HG03135 (cell line): ENCODE results near the gene TMEM150B.

Source experiments
- ATAC-seq: cut with Tn5 transposase; IDR thresholded peaks from one replicate; pipeline ENCODE4 v1.9.1; 2021; ENCODE audit warnings: mild to moderate bottlenecking, moderate library complexity; ENCODE audit not compliant: unreplicated experiment

Gene TMEM150B

DNA sequence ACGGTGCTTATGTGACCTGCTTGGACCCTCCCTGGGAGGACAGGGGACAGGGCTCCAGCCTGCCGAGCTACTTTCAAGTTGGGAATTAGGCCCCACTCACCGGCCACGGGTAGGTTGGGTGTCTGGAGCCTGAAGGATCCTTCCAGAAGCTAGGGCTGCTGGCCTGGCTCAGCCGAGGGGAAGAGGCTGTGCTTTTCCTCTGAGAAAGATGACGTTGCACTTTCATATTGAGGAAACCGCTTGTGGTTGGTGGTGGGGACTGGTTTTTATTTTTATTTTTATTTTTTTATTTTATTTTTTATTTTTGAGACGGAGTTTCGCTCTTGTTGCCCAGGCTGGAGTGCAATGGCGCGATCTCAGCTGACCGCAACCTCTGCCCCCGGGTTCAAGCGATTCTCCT, at the start of gene TMEM150B:
Gene TMEM150B, minus strand, starts transcription at position 170 of the 400 bp plus-strand sequence. CDS start 4,305 bp downstream, outside the sequence.
- no peak for ATAC-seq

DNA sequence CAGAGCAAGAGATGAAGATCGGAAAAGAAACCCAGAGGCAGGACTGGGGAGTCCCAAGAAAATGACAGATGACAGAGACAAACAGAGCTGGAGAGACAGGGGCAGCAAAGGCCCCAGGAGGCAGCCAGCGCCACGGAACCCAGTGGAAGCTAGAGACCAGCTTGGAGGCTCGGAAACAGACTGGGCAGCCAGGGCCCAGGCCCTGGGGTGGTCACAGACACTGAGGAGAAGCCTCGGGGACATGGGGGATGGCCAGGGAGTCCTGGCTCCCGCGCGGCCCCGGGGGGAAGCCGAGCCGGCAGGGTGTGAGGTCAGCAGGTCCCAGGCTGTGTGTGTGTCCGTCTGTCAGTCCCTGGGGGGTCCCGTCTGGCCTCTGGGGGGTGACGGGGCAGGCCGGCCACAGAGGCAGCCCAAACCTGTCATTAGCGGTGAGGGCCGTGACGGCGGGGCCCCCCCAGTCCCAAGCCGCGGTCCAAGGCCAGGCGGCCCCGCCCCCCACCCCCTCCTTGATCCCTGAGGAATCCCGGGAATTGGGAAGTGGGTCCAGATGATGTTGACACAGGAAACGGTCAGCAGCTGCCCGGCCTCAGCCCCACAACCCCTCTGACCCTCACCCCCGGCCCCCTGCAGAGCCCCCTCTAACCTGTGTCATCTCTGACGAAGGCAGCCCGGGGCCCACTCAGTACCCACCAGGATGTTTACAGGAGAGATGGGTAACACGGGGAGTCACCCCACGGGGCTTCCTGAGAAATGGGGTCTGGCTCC, 49.0 kb upstream of the TMEM150B start:
- ATAC-seq, result no peak

- ATAC-seq, result no peak
These were observed 48.3 kb upstream of the TMEM150B start for GRCh38 chr19:55373306-55373992.

DNA sequence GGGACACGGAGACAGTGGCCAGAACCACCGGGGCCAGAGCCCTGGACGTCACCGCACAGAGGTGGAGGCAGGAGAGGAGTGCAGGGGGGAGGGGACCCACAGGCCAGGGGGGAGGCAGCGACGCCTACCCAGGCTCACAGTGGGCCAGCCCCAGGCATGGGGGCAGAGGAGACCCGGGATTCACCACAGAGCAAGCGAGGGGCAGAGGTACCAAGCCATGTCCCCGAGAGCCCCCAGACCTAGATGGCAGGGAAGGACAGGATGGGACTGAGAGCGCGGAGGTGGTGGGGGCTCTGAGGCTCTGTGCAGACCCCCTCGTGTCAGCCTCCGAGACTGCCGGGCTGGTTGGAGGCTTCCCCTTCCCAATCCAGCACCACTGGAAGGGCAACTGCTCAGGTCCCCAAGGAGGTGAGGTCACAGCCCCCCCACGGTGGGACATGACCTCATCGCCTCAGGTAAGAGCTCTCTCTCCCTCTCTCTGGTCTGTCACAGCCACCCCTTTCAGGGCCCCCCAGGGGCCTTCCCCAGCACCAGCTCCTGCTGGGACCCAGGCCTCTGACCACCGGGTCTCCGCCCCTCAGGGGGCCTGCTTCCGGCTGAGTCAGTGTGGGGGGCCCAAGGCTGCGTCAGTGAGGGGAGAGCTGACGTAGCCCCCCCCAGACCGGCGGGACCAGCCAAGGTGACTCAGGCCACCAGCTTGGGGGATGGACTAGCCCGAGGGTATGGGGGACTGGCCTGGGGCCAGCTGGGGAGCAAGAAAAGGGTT, 47.4 kb upstream of the TMEM150B start:
- no peak for ATAC-seq

- no peak for ATAC-seq
These were observed 45.3 kb upstream of the TMEM150B start, which contains the start of gene IL11 for GRCh38 chr19:55370305-55370988. Gene IL11, minus strand, starts transcription at chr19:55370463. Its CDS starts 153 bp downstream, at chr19:55370310.

GRCh38 chr19:55369653-55370304, 44.6 kb upstream of the TMEM150B start:
- no peak for ATAC-seq

DNA sequence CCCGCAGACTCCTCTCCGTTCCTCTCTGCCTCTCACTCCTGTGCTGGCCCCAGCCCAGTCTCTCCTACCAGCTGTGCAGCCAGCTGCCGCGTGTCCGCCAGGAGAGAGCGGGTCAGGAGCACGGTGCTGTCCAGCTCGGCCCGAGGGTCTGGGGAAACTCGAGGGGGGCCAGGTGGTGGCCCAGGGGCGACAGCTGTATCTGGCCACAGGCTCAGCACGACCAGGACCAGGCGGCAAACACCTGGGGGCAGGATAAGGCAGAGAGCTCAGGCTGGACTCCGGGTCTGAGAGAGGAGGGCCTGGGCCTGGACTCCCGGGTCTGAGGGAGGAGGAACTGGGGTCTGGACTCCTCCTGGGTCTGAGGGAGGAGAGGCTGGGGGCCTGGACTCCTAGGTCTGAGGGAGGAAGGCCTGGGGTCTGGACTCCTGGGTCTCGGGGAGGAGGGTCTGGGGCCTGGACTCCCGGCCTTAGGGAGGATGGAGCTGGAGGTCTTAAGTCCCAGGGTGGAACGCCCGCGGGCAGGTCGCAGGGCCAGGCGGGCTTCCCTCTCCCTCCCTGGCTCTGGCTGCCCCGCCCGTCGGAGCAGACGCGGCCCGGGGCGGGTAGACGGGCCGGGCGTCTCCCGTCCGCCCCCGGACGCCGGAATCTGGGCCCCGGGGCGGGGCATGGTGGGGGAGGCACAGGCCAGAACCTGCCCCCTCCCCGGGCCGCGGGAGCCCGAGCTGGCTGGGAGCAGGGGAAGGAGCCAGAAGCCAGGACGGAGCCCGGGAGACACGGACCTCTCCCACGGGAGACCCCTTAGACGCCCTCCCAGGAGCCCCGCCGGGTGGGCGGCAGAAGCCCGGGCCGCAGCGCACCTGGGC, 43.8 kb upstream of the TMEM150B start:
- no peak for ATAC-seq

GRCh38 chr19:55368106-55368505, 43.0 kb upstream of the TMEM150B start:
- no peak for ATAC-seq

- no peak for ATAC-seq
These were observed 41.6 kb upstream of the TMEM150B start for GRCh38 chr19:55366790-55367189.

DNA sequence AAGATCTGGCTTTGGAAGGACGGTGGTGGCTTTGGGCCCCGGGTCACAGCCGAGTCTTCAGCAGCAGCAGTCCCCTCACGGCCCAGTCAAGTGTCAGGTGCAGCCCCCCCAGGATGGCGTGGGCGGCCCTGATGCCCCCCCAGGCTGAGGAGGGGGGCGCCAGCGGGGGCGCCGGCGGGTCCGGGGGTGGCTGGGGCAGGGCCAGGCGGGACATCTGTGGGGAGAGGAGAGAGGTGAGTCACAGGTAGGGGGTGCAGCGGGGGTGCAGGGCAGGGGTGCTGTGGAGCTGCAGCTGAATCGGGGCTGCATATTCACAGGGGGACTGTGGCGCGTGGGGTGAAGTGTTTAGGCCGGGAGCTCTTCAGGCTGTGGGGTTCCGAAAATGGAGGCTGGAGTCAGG, 40.8 kb upstream of the TMEM150B start:
- ATAC-seq, result no peak

DNA sequence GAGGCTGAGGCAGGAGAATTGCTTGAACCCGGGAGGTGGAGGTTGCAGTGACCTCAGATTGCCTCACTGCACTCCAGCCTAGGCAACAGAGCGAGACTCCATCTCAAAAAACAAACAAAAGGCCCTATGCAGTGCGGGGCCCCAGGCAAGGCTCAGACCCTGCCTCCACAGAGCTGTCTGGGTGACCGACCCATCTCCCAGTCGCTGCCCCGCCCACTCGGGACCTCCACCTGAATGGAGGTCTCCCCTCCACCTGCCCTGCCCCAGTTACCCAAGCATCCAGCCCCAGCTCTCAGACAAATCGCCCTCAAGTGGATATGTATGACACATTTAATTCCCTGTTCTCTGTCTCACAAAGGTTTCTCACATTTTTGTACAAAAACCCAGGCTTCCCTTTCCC, 40.1 kb upstream of the TMEM150B start:
- no peak for ATAC-seq

DNA sequence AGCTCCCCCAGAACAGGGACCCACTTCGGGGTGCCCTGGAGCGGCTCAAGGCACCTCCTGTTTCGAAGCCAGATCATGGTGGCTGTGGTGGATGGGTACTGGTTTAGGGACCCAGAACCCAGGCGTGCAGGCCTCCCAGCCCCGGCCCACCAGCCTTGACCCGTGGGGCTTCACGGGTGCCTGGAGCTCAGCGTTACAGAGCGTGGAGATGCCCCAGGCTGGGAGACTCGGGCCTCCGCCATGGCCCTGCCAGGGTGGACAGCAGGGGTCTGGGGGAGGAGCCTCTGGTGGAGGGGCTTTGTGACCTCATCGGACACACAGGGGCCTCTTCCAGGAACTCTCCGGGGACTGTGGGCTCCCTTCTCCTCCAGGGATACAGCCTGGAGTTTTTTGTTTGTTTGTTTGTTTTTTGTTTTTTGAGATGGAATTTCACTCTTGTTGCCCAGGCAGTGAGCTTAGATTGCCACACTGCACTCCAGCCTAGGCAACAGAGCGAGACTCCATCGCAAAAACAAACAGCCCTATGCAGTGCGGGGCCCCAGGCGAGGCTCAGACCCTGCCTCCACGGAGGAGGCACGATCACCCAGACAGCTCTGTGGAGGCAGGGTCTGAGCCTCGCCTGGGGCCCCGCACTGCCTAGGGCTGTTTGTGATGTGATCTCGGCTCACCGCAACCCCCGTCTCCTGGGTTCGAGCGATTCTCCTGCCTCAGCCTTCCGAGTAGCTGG, 38.0 kb upstream of the TMEM150B start, which contains the start of gene GARIN5B:
Gene GARIN5B, minus strand, starts transcription at position 271 of the 727 bp plus-strand sequence. Its CDS starts 194 bp downstream, at position 77.
- ATAC-seq, result no peak

GRCh38 chr19:55362174-55362989, 37.2 kb upstream of the TMEM150B start:
- ATAC-seq, result no peak

DNA sequence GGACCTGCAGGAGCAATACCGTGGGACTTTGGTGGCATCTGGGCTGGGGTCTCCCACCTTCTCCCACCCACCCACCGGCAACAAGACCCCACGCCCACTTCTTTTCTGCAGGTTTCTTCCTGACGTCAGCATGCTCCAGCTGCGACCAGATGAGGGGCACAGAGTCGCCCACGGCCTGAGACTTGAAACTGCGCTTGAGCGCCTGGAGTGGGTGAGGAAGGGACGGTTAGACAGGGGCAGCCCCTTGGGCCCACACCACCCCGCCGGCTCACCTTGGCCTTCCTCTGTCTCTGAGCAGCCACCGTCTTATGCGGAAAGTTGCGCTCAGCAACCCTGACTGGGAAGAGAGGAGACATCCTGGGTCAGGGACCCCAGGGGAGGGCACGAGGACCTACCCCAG, 35.8 kb upstream of the TMEM150B start:
- ATAC-seq, result no peak

- no peak for ATAC-seq
These were observed 34.1 kb upstream of the TMEM150B start for GRCh38 chr19:55358943-55359908.

DNA sequence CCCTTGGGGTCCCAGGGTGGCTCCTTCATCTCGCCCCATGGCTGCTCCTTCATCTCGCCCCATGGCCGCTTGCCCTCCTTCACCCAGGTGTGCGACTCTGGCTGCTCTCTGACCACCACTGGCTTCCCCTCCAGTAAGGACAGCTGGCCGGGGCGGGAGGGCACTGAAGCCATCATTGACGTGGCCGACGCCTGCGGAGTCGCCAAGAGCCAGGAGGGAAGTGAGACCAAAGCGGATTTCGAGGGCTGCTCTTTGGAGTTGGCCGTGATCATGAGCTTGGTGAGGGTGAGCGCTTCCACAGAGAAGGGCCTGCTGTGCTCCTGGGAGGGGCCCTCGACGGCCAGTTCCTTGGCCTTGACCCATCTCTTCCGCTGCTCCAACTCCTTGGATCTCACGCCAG, 33.4 kb upstream of the TMEM150B start:
- no peak for ATAC-seq
